Measurements from ENCODE around the gene TXLNA. TPM values are rescaled to one million over a fixed set of nuclear protein-coding genes. Genes with fewer than 3 reads are reported as not detected.
"Not testable (repeated sequence)": the region's sequence is repeated elsewhere in the genome, so short reads cannot be mapped to it uniquely, and the experiment has no call there.

Gene TXLNA
- polyA plus RNA-seq, 1 donor (not counting 4 experiments of a cell fraction or from before 2014, with no cell fraction given) = 20.0 TPM

DNA sequence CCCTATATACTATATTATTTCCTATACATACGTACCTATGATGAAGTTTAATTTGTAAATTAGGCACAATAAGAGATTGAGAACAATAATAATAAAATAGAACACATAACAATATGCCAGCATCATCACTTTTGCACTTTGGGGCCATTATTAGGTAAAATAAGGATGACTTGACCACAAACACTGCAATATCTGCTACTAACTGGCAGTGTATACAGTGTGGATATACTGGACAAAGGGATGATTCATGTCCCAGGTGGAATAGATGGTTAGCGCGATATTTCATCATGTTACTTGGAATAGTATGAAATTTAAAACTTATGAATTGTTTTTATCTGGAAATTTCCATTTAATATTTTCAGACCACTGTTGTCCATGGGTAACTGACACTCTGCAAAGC lies 35.4 kb upstream of the TXLNA start:
- FAIRE-seq = no peak
- Histone ChIP-seq H2AFZ (ENCODE audit: control insufficient read depth, low read length) (no peak overlapping the region), H3K4me2 (ENCODE audit: control insufficient read depth, extremely low read depth, insufficient read depth, low read depth, low read length) (no peak overlapping the region), H3K27me3 (ENCODE audit: control insufficient read depth, extremely low read depth, insufficient read depth, low read length) (no peaks in the 10 kb centered on the region), H3K9me1 (ENCODE audit: control insufficient read depth, extremely low read depth, insufficient read depth, low read length) (peaks cover 3% of the 10 kb centered on the region), H3K79me2 (ENCODE audit: control insufficient read depth, insufficient read depth, low read length) (peaks cover 94% of the 10 kb centered on the region), H3K9me3 (ENCODE audit: control insufficient read depth, low read depth, low read length) (no peaks in the 10 kb centered on the region), H4K20me1 (ENCODE audit: control insufficient read depth, extremely low read depth, insufficient read depth, low read length) (no peaks in the 10 kb centered on the region), H3K4me1 (ENCODE audit: control insufficient read depth, extremely low read depth, insufficient read depth, low read length) (peaks cover 20% of the 10 kb centered on the region), H3K9ac (ENCODE audit: control insufficient read depth, extremely low read depth, insufficient read depth, low read length) (no peak overlapping the region), H3K27ac (ENCODE audit: control insufficient read depth, insufficient read depth, low read length) (peak overlapping the region; percentile 24), H3K4me3 (ENCODE audit: control insufficient read depth in 2 of 3, extremely low read depth in 1 of 3, insufficient read depth in 2 of 3, low read depth in 1 of 3, low read length in 3 of 3) (no peak overlapping the region), H3K36me3 (ENCODE audit: control insufficient read depth in 2 of 2, extremely low read depth in 1 of 2, insufficient read depth in 2 of 2, low read length in 2 of 2) (peaks cover 0 to 2% of the 10 kb centered on the region in 2 experiments)
- TF ChIP-seq EZH2 (IDR thresholded peaks at IDR 0.05; ENCODE audit: low read length) = no peak
- TF ChIP-seq, protein P1, sequence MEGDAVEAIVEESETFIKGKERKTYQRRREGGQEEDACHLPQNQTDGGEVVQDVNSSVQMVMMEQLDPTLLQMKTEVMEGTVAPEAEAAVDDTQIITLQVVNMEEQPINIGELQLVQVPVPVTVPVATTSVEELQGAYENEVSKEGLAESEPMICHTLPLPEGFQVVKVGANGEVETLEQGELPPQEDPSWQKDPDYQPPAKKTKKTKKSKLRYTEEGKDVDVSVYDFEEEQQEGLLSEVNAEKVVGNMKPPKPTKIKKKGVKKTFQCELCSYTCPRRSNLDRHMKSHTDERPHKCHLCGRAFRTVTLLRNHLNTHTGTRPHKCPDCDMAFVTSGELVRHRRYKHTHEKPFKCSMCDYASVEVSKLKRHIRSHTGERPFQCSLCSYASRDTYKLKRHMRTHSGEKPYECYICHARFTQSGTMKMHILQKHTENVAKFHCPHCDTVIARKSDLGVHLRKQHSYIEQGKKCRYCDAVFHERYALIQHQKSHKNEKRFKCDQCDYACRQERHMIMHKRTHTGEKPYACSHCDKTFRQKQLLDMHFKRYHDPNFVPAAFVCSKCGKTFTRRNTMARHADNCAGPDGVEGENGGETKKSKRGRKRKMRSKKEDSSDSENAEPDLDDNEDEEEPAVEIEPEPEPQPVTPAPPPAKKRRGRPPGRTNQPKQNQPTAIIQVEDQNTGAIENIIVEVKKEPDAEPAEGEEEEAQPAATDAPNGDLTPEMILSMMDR (optimal IDR thresholded peaks at IDR 0.05 in 1 of 3, IDR thresholded peaks at IDR 0.05 in 1 of 3, conservative IDR thresholded peaks at IDR 0.05 in 1 of 3; ENCODE audit: extremely low read depth in 1 of 3, insufficient read depth in 2 of 3, low read length in 3 of 3) = no peak
- dilution Hi-C loops (cut with MboI; ENCODE audit: extremely low pct_ligation_motif_present, low sequenced_read_pairs) = no loop called here
- no peak for DNase-seq (ENCODE audit: low read depth, low spot score)

DNA sequence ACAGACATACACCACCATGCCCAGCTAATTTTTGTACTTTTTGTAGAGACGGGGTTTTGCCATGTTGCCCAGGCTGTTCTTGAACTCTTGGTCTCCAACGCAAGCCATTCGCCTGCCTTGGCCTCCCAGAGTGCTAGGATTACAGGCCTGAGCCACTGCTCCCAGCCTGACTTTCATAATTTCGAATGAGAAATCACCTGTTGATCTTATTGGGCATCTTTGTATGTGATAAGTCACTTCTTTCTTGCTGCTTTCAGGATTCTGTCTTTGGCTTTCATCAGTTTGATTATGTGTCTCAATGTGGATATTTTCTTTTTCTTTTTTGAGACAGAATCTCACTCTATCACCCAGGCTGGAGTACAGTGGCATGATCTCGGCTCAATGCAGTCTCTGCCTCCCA lies 31.7 kb upstream of the TXLNA start:
- H3K36me3 ChIP-seq (ENCODE audit: control insufficient read depth in 2 of 2, extremely low read depth in 1 of 2, insufficient read depth in 2 of 2, low read length in 2 of 2); H2AFZ ChIP-seq (ENCODE audit: control insufficient read depth, low read length); DNase-seq (ENCODE audit: low read depth, low spot score); H3K27ac ChIP-seq (ENCODE audit: control insufficient read depth, insufficient read depth, low read length); H3K9me3 ChIP-seq (ENCODE audit: control insufficient read depth, low read depth, low read length); H3K4me1 ChIP-seq (ENCODE audit: control insufficient read depth, extremely low read depth, insufficient read depth, low read length); H3K27me3 ChIP-seq (ENCODE audit: control insufficient read depth, extremely low read depth, insufficient read depth, low read length); H3K4me3 ChIP-seq (ENCODE audit: control insufficient read depth in 2 of 3, extremely low read depth in 1 of 3, insufficient read depth in 2 of 3, low read depth in 1 of 3, low read length in 3 of 3); dilution Hi-C loops (cut with MboI; ENCODE audit: extremely low pct_ligation_motif_present, low sequenced_read_pairs); H3K9me1 ChIP-seq (ENCODE audit: control insufficient read depth, extremely low read depth, insufficient read depth, low read length); H3K4me2 ChIP-seq (ENCODE audit: control insufficient read depth, extremely low read depth, insufficient read depth, low read depth, low read length); H4K20me1 ChIP-seq (ENCODE audit: control insufficient read depth, extremely low read depth, insufficient read depth, low read length); H3K9ac ChIP-seq (ENCODE audit: control insufficient read depth, extremely low read depth, insufficient read depth, low read length); FAIRE-seq: not testable (repeated sequence)
- H3K79me2 ChIP-seq (ENCODE audit: control insufficient read depth, insufficient read depth, low read length) = peaks cover 89% of the 10 kb centered on the region

DNA sequence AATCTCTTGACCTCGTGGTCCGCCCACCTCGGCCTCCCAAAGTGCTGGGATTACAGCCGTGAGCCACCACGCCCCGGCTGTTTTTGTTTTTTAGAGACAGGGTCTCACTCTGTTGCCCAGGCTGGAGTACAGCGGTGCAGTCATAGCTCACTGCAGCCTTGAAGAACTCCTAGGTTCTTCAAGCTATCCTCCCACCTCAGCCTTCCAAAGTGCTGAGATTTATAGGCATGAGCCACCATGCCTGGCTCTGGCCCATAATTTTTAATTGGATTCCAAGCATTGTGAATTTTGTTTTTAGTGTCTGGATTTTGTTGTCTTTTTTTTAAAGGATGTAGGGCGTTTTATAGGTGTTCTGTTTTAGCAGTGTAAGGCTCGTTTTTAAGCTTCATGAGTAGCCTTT lies 28.6 kb upstream of the TXLNA start:
- no peak overlapping the region for H3K4me3 ChIP-seq (ENCODE audit: control insufficient read depth in 2 of 3, extremely low read depth in 1 of 3, insufficient read depth in 2 of 3, low read depth in 1 of 3, low read length in 3 of 3)
- TF ChIP-seq EZH2 (IDR thresholded peaks at IDR 0.05; ENCODE audit: low read length) = no peak
- TF ChIP-seq, protein P1 (optimal IDR thresholded peaks at IDR 0.05 in 1 of 3, IDR thresholded peaks at IDR 0.05 in 1 of 3, conservative IDR thresholded peaks at IDR 0.05 in 1 of 3; ENCODE audit: extremely low read depth in 1 of 3, insufficient read depth in 2 of 3, low read length in 3 of 3) = no peak
- dilution Hi-C loops (cut with MboI; ENCODE audit: extremely low pct_ligation_motif_present, low sequenced_read_pairs) = no loop called here
- no peaks in the 10 kb centered on the region for H3K9me3 ChIP-seq (ENCODE audit: control insufficient read depth, low read depth, low read length)
- no peaks in the 10 kb centered on the region for H3K4me1 ChIP-seq (ENCODE audit: control insufficient read depth, extremely low read depth, insufficient read depth, low read length)
- FAIRE-seq (no peak), DNase-seq (ENCODE audit: low read depth, low spot score) (no peak)
- H3K36me3 ChIP-seq (ENCODE audit: control insufficient read depth in 2 of 2, extremely low read depth in 1 of 2, insufficient read depth in 2 of 2, low read length in 2 of 2) = peaks cover 4% of the 10 kb centered on the region in 2 experiments
- H3K27ac ChIP-seq (ENCODE audit: control insufficient read depth, insufficient read depth, low read length) = no peak overlapping the region
- H2AFZ ChIP-seq (ENCODE audit: control insufficient read depth, low read length) = no peak overlapping the region
- no peaks in the 10 kb centered on the region for H3K9me1 ChIP-seq (ENCODE audit: control insufficient read depth, extremely low read depth, insufficient read depth, low read length)
- no peak overlapping the region for H3K4me2 ChIP-seq (ENCODE audit: control insufficient read depth, extremely low read depth, insufficient read depth, low read depth, low read length)
- peaks cover 70% of the 10 kb centered on the region for H3K79me2 ChIP-seq (ENCODE audit: control insufficient read depth, insufficient read depth, low read length)
- H3K9ac ChIP-seq (ENCODE audit: control insufficient read depth, extremely low read depth, insufficient read depth, low read length) = no peak overlapping the region
- H4K20me1 ChIP-seq (ENCODE audit: control insufficient read depth, extremely low read depth, insufficient read depth, low read length) = no peaks in the 10 kb centered on the region
- H3K27me3 ChIP-seq (ENCODE audit: control insufficient read depth, extremely low read depth, insufficient read depth, low read length) = no peaks in the 10 kb centered on the region

Measured in keratinocyte (primary cell).